Measurements from ENCODE around the gene RTN4RL1. TPM values are rescaled to one million over a fixed set of nuclear protein-coding genes. Genes with fewer than 3 reads are reported as not detected.

RTN4RL1 gene
- total RNA-seq, 1 donor from 2014 or later = not detected

DNA sequence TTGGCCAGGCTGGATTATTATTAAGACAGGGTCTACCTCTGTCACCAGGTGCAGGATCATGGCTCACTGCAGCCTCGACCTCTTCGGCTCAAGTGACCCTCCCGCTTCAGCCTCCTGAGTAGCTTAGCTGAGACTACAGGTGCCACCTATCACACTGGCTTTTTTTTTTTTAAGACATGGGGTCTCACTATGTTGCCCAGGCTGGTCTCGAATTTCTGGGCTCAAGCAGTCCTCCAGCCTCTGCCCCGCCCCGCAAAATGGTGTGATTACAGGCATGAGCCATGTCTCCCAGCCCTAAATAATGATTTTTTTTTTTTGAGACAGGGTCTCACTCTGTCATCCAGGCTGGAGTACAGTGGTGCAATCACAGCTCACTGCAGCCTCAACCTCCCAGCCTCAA lies 22.5 kb upstream of the RTN4RL1 start:
- DNase-seq = no peak
- Mint-ChIP-seq H3K4me3 (no peak overlapping the region), H3K27ac (no peak overlapping the region), H3K27me3 (peaks cover 10% of the 10 kb centered on the region), H3K4me1 (peaks cover 28% of the 10 kb centered on the region), H3K36me3 (ENCODE audit: low read depth) (peaks cover 18% of the 10 kb centered on the region), H3K9me3 (no peaks in the 10 kb centered on the region)
- ChIA-PET POLR2A (no interaction called here), CTCF (interaction anchor here (2.0 kb wide), 1 partner anchor 197 kb away, joined by 6 read pairs; no protein-coding TSS in a partner anchor)
- no peak for ATAC-seq (ENCODE audit: low read depth)
- intact Hi-C loops (cut with micrococcal nuclease) = no loop called here
- TF ChIP-seq, protein P1, sequence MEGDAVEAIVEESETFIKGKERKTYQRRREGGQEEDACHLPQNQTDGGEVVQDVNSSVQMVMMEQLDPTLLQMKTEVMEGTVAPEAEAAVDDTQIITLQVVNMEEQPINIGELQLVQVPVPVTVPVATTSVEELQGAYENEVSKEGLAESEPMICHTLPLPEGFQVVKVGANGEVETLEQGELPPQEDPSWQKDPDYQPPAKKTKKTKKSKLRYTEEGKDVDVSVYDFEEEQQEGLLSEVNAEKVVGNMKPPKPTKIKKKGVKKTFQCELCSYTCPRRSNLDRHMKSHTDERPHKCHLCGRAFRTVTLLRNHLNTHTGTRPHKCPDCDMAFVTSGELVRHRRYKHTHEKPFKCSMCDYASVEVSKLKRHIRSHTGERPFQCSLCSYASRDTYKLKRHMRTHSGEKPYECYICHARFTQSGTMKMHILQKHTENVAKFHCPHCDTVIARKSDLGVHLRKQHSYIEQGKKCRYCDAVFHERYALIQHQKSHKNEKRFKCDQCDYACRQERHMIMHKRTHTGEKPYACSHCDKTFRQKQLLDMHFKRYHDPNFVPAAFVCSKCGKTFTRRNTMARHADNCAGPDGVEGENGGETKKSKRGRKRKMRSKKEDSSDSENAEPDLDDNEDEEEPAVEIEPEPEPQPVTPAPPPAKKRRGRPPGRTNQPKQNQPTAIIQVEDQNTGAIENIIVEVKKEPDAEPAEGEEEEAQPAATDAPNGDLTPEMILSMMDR (IDR thresholded peaks at IDR 0.05) = no peak

DNA sequence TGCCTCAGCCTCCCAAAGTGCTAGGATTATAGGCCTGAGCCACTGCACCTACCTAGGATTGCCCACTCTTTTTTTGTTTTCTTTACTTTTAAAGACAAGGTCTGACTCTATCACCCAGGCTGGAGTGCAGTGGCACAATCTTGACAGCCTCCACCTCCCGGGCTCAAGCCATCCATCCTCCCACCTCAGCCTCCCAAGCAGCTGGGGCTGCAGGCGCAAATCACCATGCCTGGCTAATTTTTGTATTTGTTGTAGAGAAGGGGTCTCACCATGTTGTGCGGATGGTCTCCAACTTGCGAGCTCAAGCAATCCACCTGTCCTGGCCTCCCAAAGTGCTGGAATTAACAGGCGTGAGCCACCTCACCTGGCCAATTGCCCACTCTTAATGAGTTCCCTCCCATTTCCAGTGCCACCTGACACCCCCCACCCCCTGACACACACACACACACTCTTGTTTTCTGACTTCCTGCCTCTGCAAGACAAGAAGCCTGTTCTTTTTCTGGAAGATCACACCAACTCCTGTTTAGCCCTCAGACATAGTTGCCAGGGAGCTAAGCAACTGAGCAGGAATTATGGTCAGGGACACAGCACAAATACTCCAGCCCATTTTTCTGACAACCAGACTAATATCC lies 19.2 kb upstream of the RTN4RL1 start:
- Mint-ChIP-seq H3K9me3 (no peaks in the 10 kb centered on the region), H3K4me3 (no peak overlapping the region), H3K27ac (no peak overlapping the region), H3K36me3 (ENCODE audit: low read depth) (peaks cover 25% of the 10 kb centered on the region), H3K4me1 (peaks cover 33% of the 10 kb centered on the region), H3K27me3 (peaks cover 3% of the 10 kb centered on the region)
- intact Hi-C loops (cut with micrococcal nuclease) = loop anchor here (5.0 kb wide), 3 partner anchors 137 to 377 kb away; no protein-coding TSS in a partner anchor
- ChIA-PET POLR2A (interaction anchor here (0.6 to 0.9 kb wide), 3 partner anchors 10 to 467 kb away, joined by 3 to 12 read pairs (median 4); partner anchors contain the start of gene METTL16), CTCF (interaction anchor here (0.5 to 1.2 kb wide), 3 partner anchors 170 to 375 kb away, joined by 3 to 4 read pairs (median 4); no protein-coding TSS in a partner anchor)
- no peak for ATAC-seq (ENCODE audit: low read depth)
- DNase-seq = no peak
- TF ChIP-seq, protein P1 (IDR thresholded peaks at IDR 0.05) = no peak

DNA sequence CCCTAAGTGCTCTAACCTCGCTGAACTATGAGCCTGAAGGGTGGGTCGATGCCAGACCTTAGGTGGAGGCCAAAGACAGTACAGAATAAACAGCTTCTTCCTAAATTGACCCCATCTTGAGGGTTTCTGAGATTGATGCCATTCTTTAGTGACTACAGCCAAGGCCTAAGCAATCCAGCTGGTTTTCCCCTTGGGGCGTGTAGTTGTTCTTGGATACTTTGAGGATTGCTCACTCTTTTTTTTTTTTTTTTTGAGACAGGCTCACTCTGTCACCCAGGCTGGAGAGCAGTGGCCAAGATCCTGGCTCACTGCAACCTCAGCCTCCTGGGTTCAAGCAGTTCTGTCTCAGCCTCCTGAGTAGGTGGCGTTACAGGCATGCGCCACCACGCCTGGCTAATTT lies 18.7 kb upstream of the RTN4RL1 start:
- Mint-ChIP-seq H3K36me3 (ENCODE audit: low read depth) (peaks cover 25% of the 10 kb centered on the region), H3K27me3 (peaks cover 3% of the 10 kb centered on the region), H3K27ac (peak overlapping the region; percentile 87), H3K4me3 (peak overlapping the region; percentile 11), H3K9me3 (no peaks in the 10 kb centered on the region), H3K4me1 (peaks cover 27% of the 10 kb centered on the region)
- ATAC-seq (ENCODE audit: low read depth) = no peak
- POLR2A ChIA-PET = interaction anchor here (0.6 to 0.9 kb wide), 3 partner anchors 11 to 275 kb away, joined by 3 to 6 read pairs (median 4); no protein-coding TSS in a partner anchor
- no peak for DNase-seq
- CTCF ChIA-PET = interaction anchor here (0.5 to 1.2 kb wide), 3 partner anchors 171 to 374 kb away, joined by 3 to 4 read pairs (median 4); no protein-coding TSS in a partner anchor
- intact Hi-C loops (cut with micrococcal nuclease) = loop anchor here (5.0 kb wide), 3 partner anchors 136 to 376 kb away; no protein-coding TSS in a partner anchor
- TF ChIP-seq, protein P1 (IDR thresholded peaks at IDR 0.05) = no peak

DNA sequence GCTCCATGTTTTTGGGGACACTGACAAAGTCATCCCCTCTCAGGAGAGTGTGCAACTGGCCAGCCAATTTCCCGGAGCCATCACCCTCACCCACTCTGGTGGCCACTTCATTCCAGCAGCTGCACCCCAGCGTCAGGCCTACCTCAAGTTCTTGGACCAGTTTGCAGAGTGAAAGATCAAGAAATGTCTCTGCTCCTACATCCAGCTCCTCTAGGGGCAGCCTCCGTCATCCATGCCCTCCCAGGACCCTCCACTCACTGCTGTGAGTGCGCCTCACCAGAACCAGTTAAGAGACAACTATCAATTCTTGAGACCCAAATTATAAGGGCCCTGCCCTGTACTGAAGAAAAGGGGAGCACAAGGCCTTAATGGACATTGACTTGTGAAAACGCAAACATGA lies 17.8 kb upstream of the RTN4RL1 start:
- no peak for ATAC-seq (ENCODE audit: low read depth)
- peaks cover 24% of the 10 kb centered on the region for H3K4me1 Mint-ChIP-seq
- peak overlapping the region; percentile 87 for H3K27ac Mint-ChIP-seq
- H3K9me3 Mint-ChIP-seq = no peaks in the 10 kb centered on the region
- H3K4me3 Mint-ChIP-seq = peak overlapping the region; percentile 90
- TF ChIP-seq, protein P1 (IDR thresholded peaks at IDR 0.05) = no peak
- H3K27me3 Mint-ChIP-seq = peaks cover under 1% of the 10 kb centered on the region
- no peak for DNase-seq
- H3K36me3 Mint-ChIP-seq (ENCODE audit: low read depth) = peaks cover 33% of the 10 kb centered on the region
- intact Hi-C loops (cut with micrococcal nuclease) = loop anchor here (1.0 to 5.0 kb wide), 4 partner anchors 136 to 376 kb away; no protein-coding TSS in a partner anchor
- CTCF ChIA-PET = no interaction called here
- POLR2A ChIA-PET = no interaction called here

DNA sequence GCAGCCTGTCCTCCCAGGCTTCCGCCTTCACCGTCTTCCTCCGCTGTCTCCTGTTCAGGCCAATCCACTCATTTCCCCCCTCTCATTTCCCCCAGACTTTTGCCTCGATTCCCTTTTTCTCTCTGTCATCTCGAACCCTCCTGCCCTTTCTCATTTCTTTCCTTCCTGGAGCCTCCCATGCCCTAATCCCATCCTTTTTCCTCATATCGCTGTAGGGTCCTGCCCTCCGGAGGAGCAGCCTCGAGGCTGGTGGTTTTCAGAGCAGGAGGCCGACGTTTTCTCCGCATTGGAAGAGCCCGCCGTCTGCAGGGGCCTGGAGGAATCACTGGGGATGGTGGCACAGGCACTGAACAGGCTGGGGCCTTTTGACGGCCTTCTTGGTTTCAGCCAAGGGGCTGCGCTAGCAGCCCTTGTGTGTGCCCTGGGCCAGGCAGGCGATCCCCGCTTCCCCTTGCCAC lies 17.3 kb upstream of the RTN4RL1 start:
- H3K4me1 Mint-ChIP-seq = peaks cover 24% of the 10 kb centered on the region
- DNase-seq (no peak), ATAC-seq (ENCODE audit: low read depth) (no peak)
- peaks cover 38% of the 10 kb centered on the region for H3K36me3 Mint-ChIP-seq (ENCODE audit: low read depth)
- peak overlapping the region; percentile 90 for H3K4me3 Mint-ChIP-seq
- intact Hi-C loops (cut with micrococcal nuclease) = loop anchor here (1.0 to 5.0 kb wide), 4 partner anchors 135 to 375 kb away; no protein-coding TSS in a partner anchor
- H3K27me3 Mint-ChIP-seq = no peaks in the 10 kb centered on the region
- TF ChIP-seq, protein P1 (IDR thresholded peaks at IDR 0.05) = no peak
- ChIA-PET CTCF (interaction anchor here (1.4 kb wide), 1 partner anchor 202 kb away, joined by 7 read pairs; no protein-coding TSS in a partner anchor), POLR2A (no interaction called here)
- H3K9me3 Mint-ChIP-seq = no peaks in the 10 kb centered on the region
- peak overlapping the region; percentile 87 for H3K27ac Mint-ChIP-seq

All from activated B cell treated with CpG ODN at 0.5 μM for 24 hours (primary cell).